HG02870 (cell line): ENCODE measurements around the gene DSE.

Source experiments
- ATAC-seq: cut with Tn5 transposase; IDR thresholded peaks from one replicate; pipeline ENCODE4 v1.9.1; 2021; ENCODE audit warnings: mild to moderate bottlenecking, moderate library complexity; ENCODE audit not compliant: unreplicated experiment

The DSE gene

GRCh38 chr6:116409756-116410155 is 39.0 kb downstream of the DSE start:
- ATAC-seq, result peak; percentile 66

DNA sequence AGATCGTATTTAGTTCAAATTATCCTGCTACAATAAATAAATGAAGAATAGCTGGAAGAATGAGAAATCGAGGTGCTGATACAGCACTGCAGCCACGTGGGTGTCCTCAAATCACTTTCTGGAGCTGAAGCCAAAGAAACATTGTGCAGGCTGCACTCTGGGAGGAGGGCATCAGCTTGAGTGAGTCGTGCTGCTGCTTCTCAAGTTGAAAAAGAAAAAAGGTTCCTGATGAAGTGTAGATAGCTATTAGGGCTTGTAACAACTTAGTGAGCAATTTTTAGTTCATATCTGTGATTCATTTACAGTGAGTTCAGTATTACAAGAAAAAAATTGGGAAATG is 40.5 kb downstream of the DSE start:
- ATAC-seq, result no peak

GRCh38 chr6:116412270-116412669 is 41.5 kb downstream of the DSE start:
- no peak for ATAC-seq

DNA sequence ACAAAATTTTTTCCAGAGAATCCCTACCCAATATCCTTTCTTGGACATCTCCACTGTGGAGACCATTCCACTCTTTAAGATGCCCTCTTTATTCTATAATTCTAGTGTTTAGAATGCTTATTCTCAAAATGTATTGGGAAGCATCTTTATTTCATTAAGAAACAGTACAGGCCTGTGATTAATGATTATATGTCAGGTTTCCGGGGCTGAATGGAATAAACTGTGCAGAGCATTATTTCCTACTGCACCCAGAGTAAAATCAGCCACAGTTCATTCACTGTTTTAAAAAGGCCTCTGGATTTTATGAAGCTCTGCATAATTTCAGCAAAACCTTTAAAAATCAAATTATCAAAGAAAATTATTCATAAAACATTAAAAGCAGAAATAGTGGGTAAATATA is 42.6 kb downstream of the DSE start:
- ATAC-seq, result no peak

DNA sequence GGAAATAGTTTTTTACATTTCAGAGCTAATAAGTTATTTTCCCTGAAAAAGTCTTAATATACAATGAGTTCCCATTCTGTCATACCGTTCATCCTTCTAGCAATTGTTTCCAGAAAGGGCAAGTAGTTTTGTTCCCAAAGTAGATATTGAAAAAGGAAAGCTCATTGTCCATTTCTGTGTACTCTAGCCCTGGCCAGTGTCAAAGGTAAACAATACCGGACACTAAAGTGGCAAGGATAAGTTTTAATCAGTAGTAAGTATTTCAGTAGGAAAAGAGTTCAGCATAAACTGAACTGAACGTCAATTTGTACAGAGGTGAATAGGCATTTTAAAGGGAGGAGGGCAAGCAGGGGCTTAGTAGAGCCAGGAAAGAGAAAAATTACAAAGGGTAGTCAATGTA is 46.9 kb downstream of the DSE start:
- no peak for ATAC-seq

DNA sequence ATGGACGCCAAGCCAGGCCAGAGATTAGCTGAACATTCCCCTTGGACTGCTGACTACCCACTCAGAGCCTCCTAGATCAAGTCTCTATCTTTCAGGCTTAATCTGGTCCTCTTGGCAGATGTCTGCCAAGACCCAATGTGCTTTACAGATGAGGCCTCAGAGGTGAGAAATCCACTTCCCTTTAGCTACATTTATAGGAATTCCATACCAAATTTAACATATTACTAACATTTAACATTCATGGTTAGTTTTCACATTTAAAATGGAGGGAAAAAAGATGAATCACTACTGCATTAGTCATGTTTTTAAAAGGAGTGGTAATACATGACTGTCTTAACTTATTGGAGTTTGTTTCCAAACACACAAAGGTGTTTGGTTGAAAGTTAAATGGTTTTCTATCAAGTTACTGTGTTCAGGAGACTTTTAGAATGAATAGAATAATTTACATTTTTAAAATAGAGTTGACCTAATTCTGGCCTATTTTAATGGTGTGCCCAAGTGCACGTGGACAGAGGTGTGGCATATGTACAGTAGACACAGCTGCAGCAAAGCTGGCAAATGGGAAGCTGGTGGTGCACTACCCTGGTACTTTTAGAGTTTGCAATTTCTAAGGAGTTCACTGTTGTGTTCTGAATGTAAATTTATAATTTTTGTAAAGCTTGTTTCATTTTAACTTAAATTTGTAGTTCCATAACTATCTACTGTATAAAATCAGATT is 48.5 kb downstream of the DSE start:
- no peak for ATAC-seq

- no peak for ATAC-seq
Observed at GRCh38 chr6:116420341-116420740, 49.6 kb downstream of the DSE start.

- ATAC-seq, result no peak
Observed at GRCh38 chr6:116422238-116422637, 51.5 kb downstream of the DSE start.

DNA sequence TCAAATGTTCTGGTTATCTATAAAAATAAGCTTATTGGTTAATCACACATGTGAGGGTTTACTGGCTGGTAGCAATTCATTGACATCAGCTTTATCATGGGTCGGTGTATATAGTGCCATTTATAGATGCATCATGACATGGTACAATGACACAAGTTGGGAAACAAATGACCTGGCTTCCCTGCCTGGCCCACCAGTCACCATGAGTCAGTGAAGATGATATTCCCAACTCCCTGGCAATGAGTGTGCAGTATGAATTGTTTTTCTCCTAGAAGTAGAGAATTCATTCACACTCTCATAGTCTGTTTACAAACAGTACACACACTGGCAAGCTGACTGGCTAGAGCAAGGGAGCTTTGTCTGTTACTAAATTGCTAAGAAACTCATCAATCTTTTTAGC is 53.3 kb downstream of the DSE start:
- no peak for ATAC-seq

DNA sequence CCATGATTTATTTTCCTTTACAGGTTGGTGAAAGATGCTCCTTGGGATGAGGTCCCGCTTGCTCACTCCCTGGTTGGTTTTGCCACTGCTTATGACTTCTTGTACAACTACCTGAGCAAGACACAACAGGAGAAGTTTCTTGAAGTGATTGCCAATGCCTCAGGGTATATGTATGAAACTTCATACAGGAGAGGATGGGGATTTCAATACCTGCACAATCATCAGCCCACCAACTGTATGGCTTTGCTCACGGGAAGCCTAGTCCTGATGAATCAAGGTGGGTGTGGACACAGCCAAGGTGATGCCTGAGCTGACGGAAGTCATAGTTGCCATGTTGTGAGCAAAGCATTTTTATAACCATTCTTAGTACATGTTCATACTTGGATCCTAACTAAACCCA is 55.8 kb downstream of the DSE start:
- no peak for ATAC-seq

- ATAC-seq, result no peak
Observed at GRCh38 chr6:116429111-116429510, 58.4 kb downstream of the DSE start.

GRCh38 chr6:116430860-116431259 is 60.1 kb downstream of the DSE start:
- no peak for ATAC-seq

GRCh38 chr6:116431964-116432595 is 61.3 kb downstream of the DSE start:
- ATAC-seq, result no peak

- no peak for ATAC-seq
Observed at GRCh38 chr6:116433206-116433712, 62.5 kb downstream of the DSE start.

DNA sequence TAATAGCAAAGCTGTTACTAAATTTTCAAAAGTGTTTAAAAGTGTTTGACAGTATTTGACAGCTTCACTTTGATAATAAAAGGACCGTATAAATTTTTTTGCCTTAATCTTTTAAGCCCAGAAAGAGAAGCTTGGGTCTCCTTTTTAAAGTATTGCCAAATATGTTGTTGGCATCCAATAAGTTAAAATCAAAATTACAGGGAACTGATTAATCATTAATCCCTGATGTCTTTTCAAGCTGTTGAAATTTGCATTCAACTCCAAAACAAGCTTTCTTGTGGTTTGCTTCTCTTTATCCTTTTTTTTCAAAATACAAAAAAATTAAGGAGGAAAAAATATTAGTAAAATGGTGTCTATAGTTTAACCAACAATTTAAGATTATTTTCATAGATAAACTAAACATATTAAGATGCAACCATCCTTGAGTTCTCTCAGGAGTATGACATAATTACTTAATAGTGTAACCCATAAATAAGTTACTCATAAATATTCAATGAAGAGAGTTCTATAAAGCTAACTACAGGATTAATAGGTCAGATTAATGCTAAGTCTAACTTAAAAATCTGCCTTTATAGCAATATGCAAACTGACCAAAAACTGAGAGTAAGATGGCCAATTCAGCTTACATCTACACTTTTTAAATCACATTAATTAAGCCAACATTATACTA is 63.4 kb downstream of the DSE start:
- no peak for ATAC-seq

DNA sequence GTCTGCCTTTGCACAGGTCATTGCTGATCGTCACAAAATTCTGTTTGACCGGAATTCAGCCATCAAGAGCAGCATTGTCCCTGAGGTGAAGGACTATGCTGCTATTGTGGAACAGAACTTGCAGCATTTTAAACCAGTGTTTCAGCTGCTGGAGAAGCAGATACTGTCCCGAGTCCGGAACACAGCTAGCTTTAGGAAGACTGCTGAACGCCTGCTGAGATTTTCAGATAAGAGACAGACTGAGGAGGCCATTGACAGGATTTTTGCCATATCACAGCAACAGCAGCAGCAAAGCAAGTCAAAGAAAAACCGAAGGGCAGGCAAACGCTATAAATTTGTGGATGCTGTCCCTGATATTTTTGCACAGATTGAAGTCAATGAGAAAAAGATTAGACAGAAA is 65.8 kb downstream of the DSE start:
- no peak for ATAC-seq

DNA sequence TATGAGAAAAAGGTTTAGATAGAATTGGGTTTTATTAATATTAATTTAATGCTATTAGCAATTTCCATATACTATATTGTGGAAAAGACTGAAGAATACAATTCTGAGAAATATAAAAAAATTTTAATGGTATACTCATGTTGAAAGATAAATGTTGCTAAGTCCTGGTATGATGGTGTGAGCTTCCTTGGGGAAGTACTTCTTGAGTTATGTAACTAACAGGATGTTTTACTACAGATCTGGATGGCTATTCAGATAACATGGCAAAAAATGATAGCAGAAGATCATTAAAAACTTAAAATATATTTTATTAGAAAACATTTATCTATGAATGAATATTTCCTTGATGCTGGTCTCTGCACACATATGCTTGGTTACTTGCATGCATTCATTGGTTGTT is 66.9 kb downstream of the DSE start:
- ATAC-seq, result no peak

- no peak for ATAC-seq
Observed at GRCh38 chr6:116438590-116439448, 68.1 kb downstream of the DSE start.

- no peak for ATAC-seq
Observed at GRCh38 chr6:116439522-116440051, 68.8 kb downstream of the DSE start.

GRCh38 chr6:116443105-116443504 is 72.4 kb downstream of the DSE start:
- ATAC-seq, result no peak

DNA sequence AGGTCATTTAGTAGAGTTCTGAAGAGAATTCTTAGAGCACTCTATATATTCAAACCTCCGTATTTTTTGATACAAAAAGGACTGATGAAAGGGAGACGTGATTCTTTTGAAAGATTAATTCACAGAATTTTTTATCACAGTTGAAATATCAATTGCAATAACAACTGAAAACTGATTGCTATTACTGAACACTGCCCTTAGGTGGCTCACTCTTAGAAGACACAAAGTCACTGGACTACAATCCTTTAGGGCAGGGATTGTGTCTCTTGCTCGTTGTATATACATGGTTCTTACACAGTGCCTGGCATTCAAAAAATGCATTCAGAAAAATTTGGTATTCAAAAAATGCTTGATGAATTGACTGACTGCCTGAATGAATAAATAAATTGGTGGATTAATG is 73.3 kb downstream of the DSE start:
- ATAC-seq, result peak; percentile 43
